Left ventricle myocardium superior (tissue), 1 donor: ENCODE measurements around the gene CHCHD3. TPM values are rescaled to one million over a fixed set of nuclear protein-coding genes. Genes with fewer than 3 reads are reported as not detected.

Experiments used
- ATAC-seq: fragments of 200-7000 bp; cut with Tn5 transposase; one replicate; pipeline ENCODE4 v1.9.1; 2020; ENCODE audit warnings: mild to moderate bottlenecking, moderate library complexity
- DNase-seq: peaks from one replicate; pipeline ENCODE4 v3.0.0-alpha.2; 2020
- intact Hi-C: fragments of 100-400 bp; cut with micrococcal nuclease; formaldehyde crosslinking; loops from one replicate; pipeline ENCODE4 v1.11.0; 2022
- total RNA-seq: library from RNA; stranded (reverse); fragmentation: NEBNext Ultra II Directional; extraction: Animal tissue kit (Norgen Biotek cat#: 25700); gene quantifications from one replicate; pipeline ENCODE4 v1.2.1, GENCODE V29; 2021
- donor health status: DM: no; HTN: yes; CAD: no; lungs with severe emphysema.

The CHCHD3 gene
- total RNA-seq, 1 donor from 2014 or later: 204 TPM

- intact Hi-C loops: no loop called here
- no peak for DNase-seq
- no peak for ATAC-seq
These were observed 62.3 kb downstream of the CHCHD3 start for GRCh38 chr7:133019590-133019989.

DNA sequence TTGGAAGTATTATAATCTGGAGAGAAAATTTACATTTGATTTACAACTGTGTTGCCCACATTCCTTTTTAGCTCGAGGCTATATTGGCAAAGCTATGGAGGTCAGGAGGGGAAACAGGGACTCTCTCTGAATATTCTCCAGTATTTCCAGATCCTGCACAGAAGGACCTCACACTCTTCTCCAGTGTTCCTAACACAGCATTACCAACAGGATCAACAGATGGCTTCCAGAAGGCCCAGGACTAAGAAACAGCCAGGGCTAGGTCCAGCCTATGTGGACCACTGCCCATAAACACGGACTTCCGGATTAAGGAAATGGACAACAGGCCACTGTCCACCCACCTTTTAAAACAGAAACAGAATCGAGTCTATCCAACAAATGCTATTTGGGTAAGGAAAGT is 65.3 kb downstream of the CHCHD3 start:
- DNase-seq: no peak
- ATAC-seq: no peak
- intact Hi-C loops: no loop called here

- no peak for DNase-seq
- intact Hi-C loops: no loop called here
These were observed 66.0 kb downstream of the CHCHD3 start for GRCh38 chr7:133015888-133016287.

DNA sequence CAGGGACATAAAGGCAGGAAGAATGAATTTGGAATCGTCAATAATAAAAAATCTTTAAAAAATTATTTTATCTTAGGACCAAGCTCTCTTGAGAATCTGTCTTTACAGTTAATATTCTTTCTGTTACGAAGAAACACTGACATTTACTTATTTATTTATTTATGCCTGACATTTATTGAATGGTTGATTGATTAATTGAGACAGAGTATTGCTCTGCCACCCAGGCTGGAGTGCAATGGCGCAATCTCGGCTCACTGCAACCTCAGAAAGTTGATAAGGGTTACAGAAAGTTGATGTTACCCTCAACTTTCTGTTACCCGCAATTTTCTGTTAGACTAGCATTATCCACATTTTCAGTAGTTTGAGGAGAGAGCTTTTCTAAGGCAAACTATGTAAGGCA is 70.1 kb downstream of the CHCHD3 start:
- no peak for DNase-seq
- intact Hi-C loops: no loop called here
- no peak for ATAC-seq

More at GRCh38 chr7:133015888-133016287, 66.0 kb downstream of the CHCHD3 start:
- ATAC-seq: no peak

DNA sequence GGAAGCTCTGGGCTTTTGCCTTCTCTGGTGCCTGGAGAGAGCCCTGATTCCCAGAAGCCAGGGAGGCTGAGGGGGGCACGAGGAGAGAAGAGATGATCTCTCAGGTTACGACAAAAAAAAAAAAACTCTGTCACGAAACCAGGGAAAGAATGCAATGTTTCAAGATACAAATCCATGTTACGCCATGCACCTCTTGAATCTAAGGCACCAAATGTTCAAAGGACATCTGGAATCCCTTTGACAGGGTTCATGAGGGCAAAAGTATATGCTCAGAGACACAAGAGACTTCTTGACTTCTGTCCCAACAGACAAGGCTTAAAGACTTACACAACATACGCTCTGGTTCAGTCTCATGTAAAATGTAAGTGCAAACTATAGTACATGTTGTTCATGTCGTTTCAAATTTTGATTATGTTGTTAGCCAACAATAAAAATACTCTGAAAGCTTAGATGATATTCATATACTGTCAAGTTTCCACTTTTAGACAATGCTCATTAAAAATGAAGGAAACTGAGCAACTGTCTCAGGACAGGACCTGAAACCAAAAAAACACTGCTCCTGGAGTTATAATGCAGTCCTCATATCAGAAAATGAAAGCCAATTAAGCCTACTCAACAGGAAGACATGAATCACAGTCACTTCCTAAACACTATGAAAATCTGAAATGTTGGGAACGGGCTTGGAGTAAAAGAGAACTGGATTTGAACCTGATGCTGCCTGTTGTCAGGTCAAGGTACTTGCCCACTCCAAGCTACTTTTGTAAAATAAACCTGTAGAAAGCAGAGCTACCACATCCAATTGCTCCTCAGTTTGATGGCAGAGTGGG is 72.3 kb downstream of the CHCHD3 start:
- no peak for DNase-seq
- ATAC-seq: no peak
- intact Hi-C loops: no loop called here

DNA sequence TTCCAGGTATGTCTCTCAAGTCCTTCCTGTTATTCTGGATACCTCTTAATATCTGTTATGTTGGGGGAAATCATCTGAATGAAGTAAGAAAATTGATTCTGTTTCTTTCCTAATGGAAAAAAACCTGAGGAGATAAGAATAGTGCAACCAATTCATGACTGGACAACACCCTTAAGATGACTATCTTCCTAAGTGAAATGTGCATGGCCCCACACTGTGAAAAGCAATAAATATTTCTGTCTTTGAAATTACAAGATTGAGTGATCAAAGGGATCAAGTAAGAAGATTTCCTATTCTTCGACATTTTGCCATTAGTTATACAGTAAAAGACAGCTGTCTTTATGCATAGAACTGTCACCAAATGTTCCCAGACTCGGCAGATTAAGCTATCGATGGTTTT is 73.9 kb downstream of the CHCHD3 start:
- DNase-seq (no peak), ATAC-seq (no peak)
- intact Hi-C loops: no loop called here

- intact Hi-C loops: no loop called here
- ATAC-seq: peak; percentile 35
These were observed 78.6 kb downstream of the CHCHD3 start for GRCh38 chr7:133003052-133003910.

GRCh38 chr7:133001727-133002126 is 80.2 kb downstream of the CHCHD3 start:
- intact Hi-C loops: no loop called here
- ATAC-seq (no peak), DNase-seq (no peak)

More at GRCh38 chr7:133003052-133003910, 78.6 kb downstream of the CHCHD3 start:
- no peak for DNase-seq

DNA sequence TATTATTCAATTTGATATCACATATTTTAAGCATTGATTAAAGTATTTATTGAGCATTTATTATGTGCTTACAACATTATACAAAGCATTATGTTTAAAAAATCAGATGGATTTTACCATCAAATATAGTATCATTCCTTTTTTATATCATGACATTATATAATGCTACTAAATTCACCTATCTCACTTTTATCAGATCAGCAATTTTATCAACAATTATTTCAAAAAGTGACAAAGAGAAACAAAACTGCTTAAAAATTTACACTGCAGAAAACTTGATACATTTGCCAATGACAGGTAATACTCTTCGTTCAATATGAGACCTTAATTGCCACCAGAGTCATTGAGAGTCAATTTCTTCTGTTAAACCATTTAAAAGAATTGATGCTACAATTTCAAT is 82.0 kb downstream of the CHCHD3 start:
- no peak for ATAC-seq
- intact Hi-C loops: no loop called here

GRCh38 chr7:132998763-132999162 is 83.1 kb downstream of the CHCHD3 start:
- DNase-seq: no peak
- intact Hi-C loops: no loop called here
- no peak for ATAC-seq

More for the DNA sequence above, 82.0 kb downstream of the CHCHD3 start:
- no peak for DNase-seq

- no peak for ATAC-seq
- intact Hi-C loops: no loop called here
- no peak for DNase-seq
These were observed 84.4 kb downstream of the CHCHD3 start for GRCh38 chr7:132997505-132997904.

GRCh38 chr7:132996581-132997242 is 85.2 kb downstream of the CHCHD3 start:
- no peak for ATAC-seq
- intact Hi-C loops: no loop called here
- DNase-seq: no peak

DNA sequence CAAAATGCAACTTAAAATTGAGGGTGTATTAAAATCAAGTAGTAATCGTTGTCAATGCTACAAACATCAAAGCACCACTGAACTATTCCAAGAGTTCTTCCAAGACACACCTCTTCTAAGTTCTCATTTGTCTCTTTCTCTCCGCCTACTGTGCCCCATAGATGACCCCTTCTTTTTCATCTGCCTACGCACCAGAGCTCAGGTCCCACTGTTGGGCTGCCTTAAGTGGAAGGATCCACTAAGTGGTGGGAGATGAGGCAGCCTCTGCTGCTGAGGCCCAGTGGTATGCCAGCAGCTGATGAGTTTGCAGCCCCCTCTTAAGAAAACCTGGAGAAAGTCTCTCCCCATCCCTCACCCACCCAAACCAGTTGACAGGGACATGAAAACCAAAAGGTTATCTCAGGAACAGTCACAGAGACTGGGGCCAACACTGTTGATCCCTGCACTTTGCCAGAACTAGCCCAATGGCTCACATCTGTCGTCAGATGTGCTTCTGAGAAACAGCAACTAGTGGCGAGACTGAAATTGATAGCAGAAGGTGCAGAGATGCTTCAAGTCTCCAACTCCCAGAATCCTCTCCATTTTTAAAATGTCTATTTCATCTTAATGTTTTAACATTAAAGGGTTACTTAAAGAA is 88.4 kb downstream of the CHCHD3 start:
- DNase-seq: no peak
- intact Hi-C loops: no loop called here
- no peak for ATAC-seq

DNA sequence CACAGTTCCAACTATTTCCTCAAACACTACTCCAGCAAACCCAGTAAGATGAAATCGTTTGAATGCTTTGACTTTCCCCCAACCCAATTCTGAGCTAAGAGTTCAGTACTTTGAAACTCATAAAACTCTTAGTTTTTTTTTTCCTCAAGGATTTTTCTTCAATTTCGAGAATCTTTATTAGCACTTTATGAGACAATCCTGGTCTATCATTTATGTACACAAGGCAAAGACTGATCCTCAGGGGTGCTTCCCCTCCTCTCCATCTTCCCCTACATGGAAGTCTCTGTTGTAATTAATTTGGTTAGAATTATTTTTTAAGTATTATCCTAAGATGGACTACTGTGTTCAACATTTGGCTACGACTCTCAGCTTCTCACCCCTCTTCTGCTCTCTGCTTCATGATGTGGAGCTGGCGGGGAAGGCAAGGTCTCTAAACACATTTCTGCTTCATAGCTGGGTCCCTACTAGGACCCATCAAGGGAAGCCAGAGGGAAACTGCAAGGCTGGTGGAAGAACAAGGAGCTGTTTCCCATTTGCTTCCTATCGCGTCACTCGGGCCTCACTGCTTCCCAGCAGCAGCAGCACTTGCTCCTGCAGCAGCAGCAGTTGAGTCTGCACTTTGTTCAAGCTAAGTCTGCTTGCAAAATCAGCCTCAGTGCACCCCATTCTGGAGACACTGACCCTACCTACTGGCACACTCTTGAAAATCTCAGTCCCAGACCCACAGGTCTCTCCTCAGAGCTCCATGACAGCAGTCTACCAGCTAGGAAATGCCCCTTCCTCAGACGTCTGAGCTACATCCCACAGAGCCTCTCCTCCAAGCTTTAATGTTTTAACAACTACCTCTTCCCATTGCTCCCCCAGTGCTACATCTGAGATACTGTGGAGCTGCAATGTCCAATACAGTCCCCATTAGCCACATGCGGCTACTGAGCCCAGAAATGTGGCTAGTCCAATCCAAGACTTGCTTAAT is 90.0 kb downstream of the CHCHD3 start:
- no peak for DNase-seq
- no peak for ATAC-seq
- intact Hi-C loops: no loop called here

DNA sequence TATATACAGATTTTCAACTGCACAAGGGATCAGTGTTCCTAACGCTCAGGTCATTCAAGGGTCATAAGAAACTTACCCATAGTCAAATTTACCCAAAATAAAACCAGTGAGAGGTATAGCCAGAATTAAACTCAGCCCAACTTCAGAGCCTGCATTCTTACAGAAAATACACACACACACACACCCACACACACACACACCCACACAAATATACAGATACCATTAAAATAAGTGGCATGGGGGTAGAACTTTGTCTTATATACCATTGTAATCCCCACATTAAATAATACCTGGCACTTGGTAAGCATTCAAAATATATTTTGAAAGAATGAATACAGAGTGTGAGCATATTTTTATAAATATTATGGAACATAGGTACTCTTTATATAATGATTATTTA is 93.8 kb downstream of the CHCHD3 start:
- no peak for DNase-seq
- intact Hi-C loops: no loop called here
- no peak for ATAC-seq

GRCh38 chr7:132980402-132980801 is 101.5 kb downstream of the CHCHD3 start:
- DNase-seq (no peak), ATAC-seq (no peak)
- intact Hi-C loops: no loop called here

- ATAC-seq: no peak
- intact Hi-C loops: no loop called here
- no peak for DNase-seq
These were observed 102.4 kb downstream of the CHCHD3 start for GRCh38 chr7:132979524-132979923.

- no peak for ATAC-seq
- intact Hi-C loops: no loop called here
- no peak for DNase-seq
These were observed 104.7 kb downstream of the CHCHD3 start for GRCh38 chr7:132977234-132977633.
